K562 (cell line): ENCODE results near the gene TAF9B. TPM values are rescaled to one million over a fixed set of nuclear protein-coding genes. Genes with fewer than 3 reads are reported as not detected.

Experiments used
- HNRNPL ChIP-seq: fragments of 200-400 bp; formaldehyde crosslinking; IDR thresholded peaks from 2 replicates; pipeline ENCODE4 v1.6.1; 2017; ENCODE audit warnings: low read depth, mild to moderate bottlenecking, low read length
- MEF2A ChIP-seq: IDR thresholded peaks from 2 replicates; pipeline ENCODE4 v1.6.1; 2011; ENCODE audit warnings: low read depth, mild to moderate bottlenecking, low read length, moderate library complexity; ENCODE audit not compliant: control insufficient read depth
- polyA plus RNA-seq, 8 experiments: library from polyadenylated mRNA; depleted of rRNA in 4 of 8; stranded (reverse) in 5 of 8; unstranded in 3 of 8; fragments of >200 nt; fragmentation: Nextera tagmentation in 2 of 8; fragmentation: Illumina TruSeq in 1 of 8; extraction: Ambion mirVana in 2 of 8; extraction: Trizol in 1 of 8; gene quantifications; 2 replicates each; pipeline versions ENCODE4 v1.2.1 to v1.2.3, GENCODE V29; 2011 to 2014; ENCODE audit warnings: inconsistent platforms in 1 of 8, missing spikeins in 1 of 8
- total RNA-seq, 7 experiments: library from RNA; depleted of rRNA in 6 of 7; stranded (reverse); fragments of >200 nt in 6 of 7; fragmentation: Illumina TruSeq in 2 of 7; extraction: Trizol in 2 of 7; gene quantifications; 2 replicates each; pipeline versions ENCODE4 v1.2.1 to v1.2.3, GENCODE V29; 2011 to 2021; ENCODE audit warnings: low replicate concordance in 1 of 7
- TF ChIP-seq, protein P1 (sequence below), 2 experiments: fragments of 450-650 bp in 1 of 2; sonication (generic) in 1 of 2; formaldehyde crosslinking in 1 of 2; IDR thresholded peaks; 2 replicates each; pipeline versions ENCODE4 v1.7.1 to v1.9.0; 2016 to 2022; ENCODE audit warnings: inconsistent platforms in 1 of 2, mild to moderate bottlenecking in 1 of 2, missing genetic modification reagents in 1 of 2

The TAF9B gene
- total and polyA plus RNA-seq, 9 of the 15 experiments (the other 6 are each of a cell fraction or from before 2014, with no cell fraction given): 10.9 to 42.1 (median 20.8) TPM

GRCh38 chrX:78105944-78106650 lies 33.4 kb downstream of the TAF9B start (continued):
- TF ChIP-seq, protein P1, sequence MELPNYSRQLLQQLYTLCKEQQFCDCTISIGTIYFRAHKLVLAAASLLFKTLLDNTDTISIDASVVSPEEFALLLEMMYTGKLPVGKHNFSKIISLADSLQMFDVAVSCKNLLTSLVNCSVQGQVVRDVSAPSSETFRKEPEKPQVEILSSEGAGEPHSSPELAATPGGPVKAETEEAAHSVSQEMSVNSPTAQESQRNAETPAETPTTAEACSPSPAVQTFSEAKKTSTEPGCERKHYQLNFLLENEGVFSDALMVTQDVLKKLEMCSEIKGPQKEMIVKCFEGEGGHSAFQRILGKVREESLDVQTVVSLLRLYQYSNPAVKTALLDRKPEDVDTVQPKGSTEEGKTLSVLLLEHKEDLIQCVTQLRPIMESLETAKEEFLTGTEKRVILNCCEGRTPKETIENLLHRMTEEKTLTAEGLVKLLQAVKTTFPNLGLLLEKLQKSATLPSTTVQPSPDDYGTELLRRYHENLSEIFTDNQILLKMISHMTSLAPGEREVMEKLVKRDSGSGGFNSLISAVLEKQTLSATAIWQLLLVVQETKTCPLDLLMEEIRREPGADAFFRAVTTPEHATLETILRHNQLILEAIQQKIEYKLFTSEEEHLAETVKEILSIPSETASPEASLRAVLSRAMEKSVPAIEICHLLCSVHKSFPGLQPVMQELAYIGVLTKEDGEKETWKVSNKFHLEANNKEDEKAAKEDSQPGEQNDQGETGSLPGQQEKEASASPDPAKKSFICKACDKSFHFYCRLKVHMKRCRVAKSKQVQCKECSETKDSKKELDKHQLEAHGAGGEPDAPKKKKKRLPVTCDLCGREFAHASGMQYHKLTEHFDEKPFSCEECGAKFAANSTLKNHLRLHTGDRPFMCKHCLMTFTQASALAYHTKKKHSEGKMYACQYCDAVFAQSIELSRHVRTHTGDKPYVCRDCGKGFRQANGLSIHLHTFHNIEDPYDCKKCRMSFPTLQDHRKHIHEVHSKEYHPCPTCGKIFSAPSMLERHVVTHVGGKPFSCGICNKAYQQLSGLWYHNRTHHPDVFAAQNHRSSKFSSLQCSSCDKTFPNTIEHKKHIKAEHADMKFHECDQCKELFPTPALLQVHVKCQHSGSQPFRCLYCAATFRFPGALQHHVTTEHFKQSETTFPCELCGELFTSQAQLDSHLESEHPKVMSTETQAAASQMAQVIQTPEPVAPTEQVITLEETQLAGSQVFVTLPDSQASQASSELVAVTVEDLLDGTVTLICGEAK (IDR thresholded peaks at IDR 0.05): peak; percentile 64; the same call in 1 of the 2 replicates
- TF ChIP-seq, protein P1 (CRISPR knock-in tag; IDR thresholded peaks at IDR 0.05): no peak
- no peak for TF ChIP-seq MEF2A
- no peak for TF ChIP-seq HNRNPL
